HEK293T (cell line): ENCODE measurements around the gene GMIP.

Source experiments
- FOXA1 ChIP-seq: fragments of 450-650 bp; IDR thresholded peaks from 2 replicates; pipeline ENCODE4 v1.6.1; 2016; ENCODE audit warnings: mild to moderate bottlenecking
- L3MBTL2 ChIP-seq: fragments of 450-650 bp; conservative IDR thresholded peaks from 2 replicates; pipeline ENCODE4 v1.6.1; 2016; ENCODE audit warnings: mild to moderate bottlenecking
- NFRKB ChIP-seq: fragments of 450-650 bp; IDR thresholded peaks from 2 replicates; pipeline ENCODE4 v1.6.1; 2016; ENCODE audit warnings: mild to moderate bottlenecking, moderate library complexity
- SP1 ChIP-seq: fragments of 450-650 bp; IDR thresholded peaks from 2 replicates; pipeline ENCODE4 v1.6.1; 2017
- SUZ12 ChIP-seq: fragments of 450-650 bp; IDR thresholded peaks from 2 replicates; pipeline ENCODE4 v1.6.1; 2016; ENCODE audit warnings: mild to moderate bottlenecking

- no peak for TF ChIP-seq FOXA1
- TF ChIP-seq SUZ12, result no peak
- no peak for TF ChIP-seq SP1
- TF ChIP-seq NFRKB, result no peak
- peak; percentile 77 for TF ChIP-seq L3MBTL2
Observed at GRCh38 chr19:19668230-19669012, 25.0 kb upstream of the GMIP start, which contains the start of gene ZNF101.
